HCT116 (cell line): Measurements from ENCODE around the gene ZNF91.

ENCODE experiments used
- CTCF ChIP-seq, 3 experiments: fragments of 200-600 bp in 1 of 3; sonication (generic) in 1 of 3; IDR thresholded peaks in 2 of 3; conservative IDR thresholded peaks in 1 of 3; 2 replicates each; pipeline ENCODE4 v1.5.1; 2012 to 2017; ENCODE audit warnings: low read depth in 2 of 3, low read length in 2 of 3, antibody characterized with exemption in 1 of 3, borderline replicate concordance in 1 of 3, control low read depth in 1 of 3, mild to moderate bottlenecking in 1 of 3, mixed read lengths in 1 of 3, mixed run types in 1 of 3, moderate library complexity in 1 of 3; ENCODE audit not compliant: insufficient read depth in 1 of 3
- EZH2 ChIP-seq: fragments of 200-600 bp; sonication (generic); IDR thresholded peaks from 2 replicates; pipeline ENCODE4 v1.6.1; 2017; ENCODE audit warnings: antibody characterized with exemption, mixed run types
- FOSL1 ChIP-seq: IDR thresholded peaks from 2 replicates; pipeline ENCODE4 v1.6.1; 2012; ENCODE audit warnings: low read depth
- POLR2A ChIP-seq: IDR thresholded peaks from 2 replicates; pipeline ENCODE4 v1.7.0; 2011; ENCODE audit warnings: borderline replicate concordance; ENCODE audit not compliant: insufficient read depth, insufficient read length; ENCODE audit errors: extremely low read depth
- POLR2AphosphoS5 ChIP-seq: IDR thresholded peaks from 2 replicates; pipeline ENCODE4 v1.6.1; 2011; ENCODE audit warnings: mild to moderate bottlenecking, low read depth, low read length, moderate library complexity
- REST ChIP-seq: IDR thresholded peaks from 2 replicates; pipeline ENCODE4 v1.6.1; 2012; ENCODE audit warnings: low read depth
- TCF7L2 ChIP-seq: IDR thresholded peaks from 2 replicates; pipeline ENCODE4 v1.7.0; 2011; ENCODE audit warnings: borderline replicate concordance, inconsistent platforms; ENCODE audit not compliant: insufficient read depth, insufficient read length; ENCODE audit errors: extremely low read depth

DNA sequence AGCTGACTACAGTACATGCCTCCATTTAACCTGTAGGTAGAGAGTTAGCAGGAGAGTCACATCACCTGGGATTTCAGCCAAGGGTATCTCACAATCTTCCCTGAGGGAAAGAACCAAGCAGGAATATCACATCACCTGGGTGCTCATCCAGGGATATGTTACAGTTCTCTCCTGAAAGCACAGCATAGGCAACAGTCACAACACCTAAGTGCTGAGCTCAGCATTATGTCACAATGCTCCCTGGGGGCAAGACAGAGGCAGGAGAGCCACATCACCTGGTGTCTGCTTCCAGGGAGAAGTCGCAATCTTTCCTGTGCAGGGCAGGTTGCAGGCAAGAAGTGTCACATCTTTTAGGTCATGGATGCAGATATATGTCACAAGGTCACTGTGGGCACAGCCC, 9.4 kb upstream of the ZNF91 start:
- no peak for TF ChIP-seq TCF7L2
- TF ChIP-seq REST, result no peak
- TF ChIP-seq FOSL1, result no peak
- TF ChIP-seq CTCF (IDR thresholded peaks at IDR 0.05 in 2 of 3, conservative IDR thresholded peaks at IDR 0.05 in 1 of 3; ENCODE audit: borderline replicate concordance in 1 of 3, insufficient read depth in 1 of 3, low read depth in 2 of 3, low read length in 2 of 3), result no peak
- no peak for TF ChIP-seq POLR2AphosphoS5
- TF ChIP-seq POLR2A, result no peak
- no peak for TF ChIP-seq EZH2
